GM18511 (cell line): ENCODE results near the gene IZUMO2.
"Not testable (repeated sequence)": the region's sequence is repeated elsewhere in the genome, so short reads cannot be mapped to it uniquely, and the experiment has no call there.

Experiments
- ATAC-seq: cut with Tn5 transposase; IDR thresholded peaks from one replicate; pipeline ENCODE4 v1.9.1; 2021; ENCODE audit warnings: mild to moderate bottlenecking, moderate library complexity; ENCODE audit not compliant: unreplicated experiment

The IZUMO2 gene

DNA sequence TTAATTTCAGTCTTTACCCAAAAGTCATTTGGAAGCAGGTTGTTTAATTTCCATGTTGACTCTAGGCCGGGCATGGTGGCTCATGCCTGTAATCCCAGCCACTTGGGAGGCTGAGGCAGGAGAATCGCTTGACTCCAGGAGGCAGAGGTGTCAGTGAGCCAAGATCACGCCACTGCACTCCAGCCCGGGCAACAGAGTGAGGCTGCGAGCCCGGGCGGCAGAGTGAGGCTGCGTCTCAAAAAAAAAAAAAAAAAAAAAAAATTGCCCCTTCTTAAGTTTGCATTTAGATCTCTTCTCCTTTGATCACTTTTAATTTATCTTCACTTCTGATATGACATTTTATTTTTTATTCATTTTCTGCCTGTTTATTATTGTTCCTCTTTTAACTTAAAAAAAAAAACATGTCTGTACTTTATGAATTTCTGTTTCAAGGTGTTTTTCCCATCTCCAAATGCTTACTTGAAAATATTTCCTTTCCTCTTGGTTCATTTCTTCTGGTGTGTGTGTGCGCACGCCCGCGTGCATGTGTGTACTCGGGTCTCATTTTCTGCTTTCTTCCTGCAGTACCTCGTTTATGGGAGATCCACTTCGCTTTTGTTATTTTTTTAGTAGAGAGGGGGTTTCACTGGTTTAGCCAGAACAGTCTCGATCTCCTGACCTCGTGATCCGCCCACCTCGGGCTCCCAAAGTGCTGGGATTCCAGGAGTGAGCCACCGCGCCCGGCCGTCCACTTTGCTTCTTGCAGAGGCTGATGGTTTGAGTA, 26.3 kb downstream of the IZUMO2 start:
- ATAC-seq: not testable (repeated sequence)

- not testable (repeated sequence) for ATAC-seq
Observed at GRCh38 chr19:50135856-50136602, 27.1 kb downstream of the IZUMO2 start.

DNA sequence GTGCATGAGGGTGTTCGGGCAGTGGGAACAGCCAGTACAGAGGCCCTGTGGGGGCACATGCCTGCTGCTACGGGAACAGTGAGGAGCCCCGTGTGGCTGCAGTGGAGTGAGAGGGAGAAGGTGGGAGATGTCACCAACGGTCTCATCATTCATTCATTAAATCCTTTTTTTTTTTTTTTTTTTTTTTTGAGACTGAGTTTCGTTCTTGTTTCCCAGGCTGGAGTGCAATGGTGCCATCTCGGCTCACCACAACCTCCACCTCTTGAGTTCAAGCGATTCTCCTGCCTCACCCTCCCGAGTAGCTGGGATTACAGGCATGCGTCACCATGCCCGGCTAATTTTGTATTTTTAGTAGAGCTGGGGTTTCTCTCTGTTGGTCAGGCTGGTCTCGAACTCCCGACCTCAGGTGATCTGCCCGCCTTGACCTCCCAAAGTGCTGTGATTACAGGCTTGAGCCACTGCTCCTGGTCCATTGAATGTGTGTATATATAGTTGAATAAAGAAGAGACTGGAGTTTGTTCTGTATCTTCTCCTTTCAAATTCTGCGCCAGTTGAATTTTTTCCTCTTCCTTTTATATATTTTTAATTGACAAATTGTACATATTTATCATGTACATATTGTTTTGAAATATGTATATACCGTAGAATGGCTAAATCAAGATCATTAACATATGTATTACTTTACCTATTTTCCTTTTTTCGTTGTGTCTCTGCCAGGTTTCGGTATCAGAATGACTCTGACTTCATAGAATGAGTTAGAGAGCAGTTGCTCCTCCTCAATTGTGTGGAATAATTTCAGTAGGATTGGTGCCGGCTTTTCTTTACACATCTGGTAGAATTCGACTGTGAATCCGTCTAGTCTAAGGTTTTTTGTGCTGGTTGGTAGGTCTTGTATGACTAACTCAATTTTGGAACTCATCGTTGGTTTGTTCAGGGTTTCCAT, 28.0 kb downstream of the IZUMO2 start:
- not testable (repeated sequence) for ATAC-seq

- not testable (repeated sequence) for ATAC-seq
Observed at GRCh38 chr19:50133518-50134492, 29.3 kb downstream of the IZUMO2 start.

GRCh38 chr19:50104012-50104411, 59.1 kb downstream of the IZUMO2 start:
- not testable (repeated sequence) for ATAC-seq

- not testable (repeated sequence) for ATAC-seq
Observed at GRCh38 chr19:50103405-50103804, 59.7 kb downstream of the IZUMO2 start.
